WTC11 (cell line): ENCODE results near the gene SORL1.

Experiments
- ATF3 ChIP-seq: sonication (generic); formaldehyde crosslinking; conservative IDR thresholded peaks from 2 replicates; pipeline ENCODE4 v1.8.1; 2022; ENCODE audit warnings: mild to moderate bottlenecking, missing genetic modification reagents
- CTCF ChIP-seq: fragments of 200-600 bp; IDR thresholded peaks from 2 replicates; pipeline ENCODE4 v1.8.0; 2022; ENCODE audit warnings: antibody characterized with exemption
- E2F1 ChIP-seq: sonication (generic); formaldehyde crosslinking; IDR thresholded peaks from 2 replicates; pipeline ENCODE4 v1.8.0; 2022; ENCODE audit warnings: mild to moderate bottlenecking, missing genetic modification reagents
- ESRRA ChIP-seq: sonication (generic); formaldehyde crosslinking; IDR thresholded peaks from 2 replicates; pipeline ENCODE4 v1.8.1; 2022; ENCODE audit warnings: mild to moderate bottlenecking, missing genetic modification reagents, borderline replicate concordance
- JUN ChIP-seq: sonication (generic); formaldehyde crosslinking; IDR thresholded peaks from 2 replicates; pipeline ENCODE4 v1.8.0; 2023; ENCODE audit warnings: mild to moderate bottlenecking, missing genetic modification reagents
- NR1H2 ChIP-seq: sonication (generic); formaldehyde crosslinking; IDR thresholded peaks from 2 replicates; pipeline ENCODE4 v1.9.0; 2021; ENCODE audit warnings: mild to moderate bottlenecking, moderate library complexity, missing genetic modification reagents
- ZNF121 ChIP-seq: sonication (generic); formaldehyde crosslinking; IDR thresholded peaks from 2 replicates; pipeline ENCODE4 v1.8.0; 2023; ENCODE audit warnings: missing genetic modification reagents
- ZNF423 ChIP-seq: fragments of 250-450 bp; sonication (Bioruptor Pico); IDR thresholded peaks from 2 replicates; pipeline ENCODE4 v2.1.2; 2022; ENCODE audit warnings: mild to moderate bottlenecking, moderate library complexity

- TF ChIP-seq CTCF (no peak), JUN (no peak), NR1H2 (CRISPR knock-in tag) (no peak), ZNF121 (CRISPR knock-in tag) (no peak), E2F1 (CRISPR knock-in tag) (no peak), ATF3 (no peak), ZNF423 (CRISPR knock-in tag) (no peak), ESRRA (CRISPR knock-in tag) (no peak)
These were observed 197.7 kb downstream of the SORL1 start for GRCh38 chr11:121649798-121650197.
